Stimulated activated naive CD4-positive, alpha-beta T cell (primary cell): ENCODE results near the gene MKI67.
"Not testable (repeated sequence)": the region's sequence is repeated elsewhere in the genome, so short reads cannot be mapped to it uniquely, and the experiment has no call there.

ENCODE experiments used
- DNase-seq, 6 experiments: peaks; one replicate each; lab custom pipeline; 2025; lab: John Stamatoyannopoulos, UW

Gene MKI67

DNA sequence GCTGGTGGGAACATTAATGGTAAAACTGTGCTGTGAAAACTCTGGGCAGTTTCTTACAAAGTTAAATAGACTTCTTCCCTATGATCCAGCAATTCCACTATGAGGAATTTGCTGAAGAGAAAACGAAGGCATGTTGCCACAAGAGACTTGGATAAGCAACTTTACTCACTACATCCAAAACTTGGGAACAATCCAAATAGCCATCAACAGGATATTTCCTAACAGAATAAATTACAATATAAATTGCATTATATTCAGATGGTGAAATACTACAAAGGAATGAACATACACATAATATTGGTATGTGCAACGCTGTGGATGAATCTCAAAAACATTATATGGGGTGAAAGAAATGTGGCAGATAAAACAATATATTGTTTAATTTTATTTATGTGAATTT is 21.4 kb upstream of the MKI67 start:
- no peak for DNase-seq

DNA sequence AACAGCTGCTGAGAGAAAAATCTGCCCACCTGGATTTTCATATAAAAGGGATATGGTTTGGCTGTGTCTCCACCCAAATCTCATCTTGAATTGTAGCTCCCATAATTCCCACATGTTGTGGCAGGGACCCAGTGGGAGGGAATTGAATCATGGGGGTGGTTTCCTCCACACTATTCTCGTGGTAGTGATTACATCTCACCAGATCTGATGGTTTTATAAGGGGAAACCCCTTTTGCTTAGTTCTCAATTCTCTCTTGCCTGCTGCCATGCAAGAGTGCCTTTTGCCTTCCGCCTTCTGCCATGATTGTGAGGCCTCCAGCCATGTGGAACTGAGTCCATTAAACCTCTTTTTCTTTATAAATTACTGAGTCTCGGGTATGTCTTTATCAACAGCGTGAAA is 20.8 kb upstream of the MKI67 start:
- DNase-seq, result no peak

DNA sequence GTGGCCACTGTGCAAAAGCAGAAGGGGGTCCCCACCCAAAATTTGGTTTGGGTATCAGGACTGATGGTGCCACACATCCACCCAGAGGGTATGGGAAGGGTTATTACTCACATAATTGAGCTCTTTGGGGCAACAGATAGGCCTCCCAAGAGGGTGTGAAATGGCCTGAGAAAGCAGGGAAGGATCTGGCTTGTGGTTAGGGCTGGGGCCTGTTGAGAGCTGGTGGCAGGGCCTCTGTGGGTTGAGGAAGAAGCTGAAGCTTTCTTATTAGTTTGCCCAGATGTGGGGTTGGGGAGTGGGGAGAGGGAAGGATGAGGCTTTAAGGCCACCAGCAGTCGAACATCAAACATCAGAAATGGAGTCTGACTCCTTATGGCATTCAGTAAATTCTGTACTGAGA is 18.3 kb upstream of the MKI67 start:
- DNase-seq, result no peak

DNA sequence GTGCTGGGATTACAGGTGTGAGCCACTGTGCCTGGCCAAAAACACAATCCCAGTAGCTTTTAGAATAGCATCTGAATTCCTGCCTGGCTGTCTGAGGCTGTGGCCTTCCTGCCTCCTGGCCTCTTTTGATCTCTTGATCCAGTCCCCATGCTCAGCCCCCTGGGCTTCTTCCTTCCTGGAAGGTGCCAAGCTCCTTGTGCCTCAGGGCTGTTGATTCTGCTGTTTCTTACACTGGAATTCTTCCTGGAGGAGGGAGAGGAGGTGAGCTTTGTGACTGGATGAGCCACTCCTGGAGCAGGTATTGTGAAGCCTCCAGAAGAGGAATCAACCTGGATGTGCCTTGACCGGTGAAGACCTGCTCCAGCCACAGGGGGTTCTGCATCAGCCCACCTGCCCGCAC is 17.3 kb upstream of the MKI67 start:
- DNase-seq, result no peak

DNA sequence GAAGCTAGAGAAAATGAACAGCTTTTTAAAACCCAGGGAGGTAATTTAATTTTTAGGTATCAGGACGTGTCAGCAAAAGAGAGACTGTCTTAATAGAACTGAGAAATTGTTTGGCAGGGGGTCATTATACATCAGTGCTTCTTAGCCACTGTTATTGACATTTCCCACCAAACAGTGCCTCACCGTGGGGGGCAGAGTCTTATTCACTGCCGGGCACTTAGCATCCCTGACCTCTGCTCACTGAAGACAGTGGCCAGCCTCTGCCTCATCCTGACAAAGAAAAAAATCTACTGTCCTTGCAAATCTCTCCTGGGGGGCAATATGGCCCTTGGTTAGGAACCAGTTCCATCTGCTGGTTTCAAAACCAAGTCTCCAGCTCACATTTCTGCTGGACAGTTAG is 14.2 kb upstream of the MKI67 start:
- DNase-seq, result no peak

DNA sequence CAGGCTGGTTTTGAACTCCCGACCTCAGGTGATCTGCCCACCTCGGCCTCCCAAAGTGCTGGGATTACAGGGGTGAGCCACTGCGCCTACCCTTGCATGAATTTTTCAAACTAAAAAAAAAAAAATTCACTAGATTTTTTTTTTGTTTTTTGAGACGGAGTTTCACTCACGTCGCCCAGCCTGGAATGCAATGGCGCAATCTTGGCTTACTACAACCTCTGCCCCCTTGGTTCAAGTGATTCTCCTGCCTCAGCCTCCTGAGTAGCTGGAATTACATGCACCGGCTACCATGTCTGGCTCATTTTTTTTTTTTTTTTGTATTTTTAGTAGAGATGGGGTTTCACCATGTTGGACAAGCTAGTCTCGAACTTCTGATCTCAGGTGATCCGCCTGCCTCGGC is 12.2 kb upstream of the MKI67 start:
- DNase-seq, result not testable (repeated sequence)

DNA sequence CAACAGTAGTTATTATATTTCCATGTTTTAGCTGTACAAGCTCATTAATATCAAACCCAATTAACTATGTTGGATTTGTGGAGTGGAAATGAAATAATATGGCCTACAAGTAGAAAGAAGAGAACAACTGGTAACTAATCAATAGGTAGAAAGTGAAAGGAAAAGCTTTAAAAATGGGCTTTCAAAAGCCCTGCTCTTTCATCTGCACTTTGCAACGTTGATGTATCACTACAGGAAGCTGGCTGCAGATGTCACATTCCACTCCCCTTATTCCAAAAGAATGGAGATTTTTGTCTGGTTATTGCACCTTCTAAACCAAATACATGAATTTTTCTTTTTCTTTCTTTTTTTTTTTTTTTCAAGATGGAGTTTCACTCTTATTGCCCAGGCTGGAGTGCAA is 11.7 kb upstream of the MKI67 start:
- DNase-seq, result no peak

DNA sequence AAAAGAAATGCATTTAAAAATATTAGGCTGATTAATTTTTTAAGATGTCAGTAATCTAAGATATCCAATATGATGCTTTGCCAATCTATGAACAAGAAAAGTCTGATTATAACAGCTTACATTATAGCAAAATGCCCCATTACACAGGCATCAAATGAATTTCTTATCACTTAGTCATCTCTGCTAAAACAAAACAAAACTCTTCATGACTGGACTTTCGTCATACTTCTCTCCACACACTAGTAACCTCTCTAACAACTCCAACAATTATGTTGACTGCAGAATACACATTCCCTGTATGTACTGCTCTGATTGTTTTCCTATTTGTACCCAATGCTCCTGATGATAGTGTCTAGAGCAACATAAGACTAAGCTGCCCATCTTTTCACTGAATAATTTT is 3.8 kb upstream of the MKI67 start:
- DNase-seq, result no peak

DNA sequence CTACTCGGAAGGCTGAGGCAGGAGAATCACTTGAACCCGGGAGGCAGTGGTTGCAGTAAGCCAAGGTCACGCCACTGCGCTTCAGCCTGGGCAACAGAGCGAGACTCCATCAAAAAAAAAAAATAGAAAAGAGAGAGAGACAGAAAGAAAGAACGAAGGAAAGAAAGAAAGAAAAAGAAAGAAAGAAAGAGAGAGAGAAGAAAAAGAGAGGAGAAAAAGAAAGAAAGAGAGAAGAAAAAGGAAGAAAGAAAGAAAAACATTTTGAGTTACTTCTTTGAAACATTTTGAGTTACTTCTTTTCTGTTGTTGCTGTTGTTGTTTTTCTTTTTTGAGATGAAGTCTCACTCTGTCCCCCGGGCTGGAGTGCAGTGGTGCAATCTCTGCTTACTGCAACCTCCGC is 2.4 kb upstream of the MKI67 start:
- no peak for DNase-seq

DNA sequence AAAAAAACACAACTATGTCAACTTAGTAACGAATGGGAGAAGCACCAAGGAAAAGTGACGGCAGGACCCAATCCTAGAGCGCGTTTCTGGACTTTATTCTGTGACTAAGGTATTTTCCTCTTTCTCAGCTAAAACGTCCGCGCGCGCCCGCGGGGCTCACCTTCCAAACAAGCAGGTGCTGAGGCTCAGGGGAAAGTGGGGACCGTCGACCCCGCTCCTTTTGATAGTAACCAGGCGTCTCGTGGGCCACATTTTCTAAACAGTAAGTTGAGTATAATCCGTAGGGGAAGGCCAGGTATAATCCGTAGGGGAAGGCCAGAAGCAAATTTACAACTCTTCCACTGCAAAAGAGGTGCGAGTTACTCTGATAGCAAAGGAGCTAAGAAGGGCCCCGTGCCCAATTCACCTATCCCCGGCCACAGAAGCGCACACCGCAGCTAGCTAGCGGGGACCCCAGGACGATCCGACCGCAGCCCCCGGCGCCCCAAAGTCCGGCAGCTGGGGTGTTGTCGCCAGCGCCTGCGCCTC is 743 bp downstream of the MKI67 start:
- DNase-seq, result peak in 2 of 6 experiments; percentile 6 to 33

DNA sequence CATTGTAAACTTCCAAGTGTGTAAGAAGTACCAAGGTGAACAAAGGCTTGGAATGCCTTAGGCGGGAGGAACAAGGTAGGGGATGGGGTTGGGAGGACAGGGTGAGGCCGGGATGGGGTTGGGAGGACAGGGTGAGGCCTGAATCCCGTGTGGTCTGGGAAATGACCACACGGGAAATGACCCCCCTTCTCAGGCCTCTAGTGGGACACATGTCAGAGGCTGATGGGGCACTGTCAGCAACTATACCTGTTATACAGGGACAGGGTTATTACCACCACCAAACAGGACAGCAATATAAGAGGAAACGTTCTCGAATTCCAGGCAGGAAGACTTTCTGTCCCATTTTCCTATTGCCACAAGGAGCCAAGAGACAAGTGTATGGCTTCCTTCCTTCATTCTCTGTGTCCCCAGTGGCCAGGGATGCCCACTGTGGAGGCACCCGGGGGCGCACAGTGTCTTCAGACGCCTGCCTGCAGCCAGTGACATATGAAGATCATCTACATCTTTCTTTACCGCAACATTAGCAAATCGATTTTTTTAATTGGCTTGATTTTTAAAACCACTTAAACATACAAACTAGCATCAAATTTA is 1.3 kb downstream of the MKI67 start:
- DNase-seq, result peak in 1 of 6 experiments; percentile 33

DNA sequence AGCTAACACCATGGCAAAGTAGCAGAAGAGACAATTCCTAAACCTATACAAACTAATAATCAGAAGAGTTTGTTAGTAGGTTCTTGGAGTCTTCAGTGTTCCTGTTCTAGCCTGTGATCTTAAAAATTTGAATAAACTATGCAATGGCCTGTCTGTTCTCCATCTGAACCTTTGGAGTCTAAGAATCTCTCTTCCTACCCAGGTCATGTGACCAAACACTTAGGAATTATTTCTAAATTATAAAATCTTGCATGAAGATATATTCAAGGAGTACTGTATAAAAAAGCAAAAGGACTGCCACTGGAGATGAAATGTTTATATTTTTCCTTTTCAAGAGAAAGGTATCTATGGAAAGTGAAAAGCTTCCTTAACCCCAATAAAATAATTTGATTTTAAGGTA is 2.4 kb downstream of the MKI67 start:
- DNase-seq, result no peak

DNA sequence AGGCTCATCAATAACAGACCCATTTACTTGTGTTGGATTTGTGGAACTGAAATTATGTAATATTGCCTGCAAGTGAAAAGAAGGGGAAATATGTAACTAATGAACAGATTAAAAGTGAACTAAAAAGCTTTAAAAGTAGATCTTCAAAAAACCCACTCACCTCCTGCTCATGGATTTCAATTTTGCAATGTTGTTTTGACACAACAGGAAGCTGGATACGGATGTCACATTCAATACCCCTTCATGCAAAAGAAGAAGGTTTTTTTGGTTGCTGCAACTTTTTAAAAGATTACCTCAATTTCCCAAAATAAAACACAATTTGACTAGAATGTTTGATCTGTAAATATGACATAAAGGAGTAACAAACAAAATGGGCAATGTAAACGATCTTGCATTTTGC is 3.3 kb downstream of the MKI67 start:
- DNase-seq, result no peak

DNA sequence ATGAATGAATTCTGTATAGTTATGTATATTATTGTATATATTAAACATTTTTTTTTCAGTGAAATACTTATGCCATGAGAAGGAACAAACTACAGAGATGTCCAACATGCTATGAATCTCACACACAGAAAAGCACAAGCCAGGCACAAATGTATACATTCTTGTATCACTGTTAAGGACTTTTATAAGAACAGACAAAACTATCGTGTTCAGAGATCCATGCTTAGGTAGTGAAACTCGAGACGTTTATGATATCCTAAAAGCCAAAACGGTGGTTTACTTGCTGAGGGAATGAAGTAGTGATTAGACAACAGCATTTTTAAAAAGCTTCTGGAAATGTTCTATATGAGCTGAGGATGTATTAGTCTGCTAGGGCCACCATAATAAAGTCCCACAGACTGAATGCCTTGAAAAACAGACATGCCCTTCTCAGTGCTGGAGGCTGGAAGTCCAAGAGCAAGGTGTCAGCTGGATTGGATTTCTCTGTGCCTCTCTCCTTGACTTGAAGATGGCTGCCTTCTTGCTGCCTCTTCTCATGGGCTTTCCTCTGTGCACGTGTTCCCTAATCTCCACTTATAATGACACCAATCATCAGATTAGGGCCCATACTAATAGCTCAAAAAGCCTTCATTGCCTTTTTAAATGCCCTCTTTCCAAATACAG is 4.3 kb downstream of the MKI67 start:
- no peak for DNase-seq

DNA sequence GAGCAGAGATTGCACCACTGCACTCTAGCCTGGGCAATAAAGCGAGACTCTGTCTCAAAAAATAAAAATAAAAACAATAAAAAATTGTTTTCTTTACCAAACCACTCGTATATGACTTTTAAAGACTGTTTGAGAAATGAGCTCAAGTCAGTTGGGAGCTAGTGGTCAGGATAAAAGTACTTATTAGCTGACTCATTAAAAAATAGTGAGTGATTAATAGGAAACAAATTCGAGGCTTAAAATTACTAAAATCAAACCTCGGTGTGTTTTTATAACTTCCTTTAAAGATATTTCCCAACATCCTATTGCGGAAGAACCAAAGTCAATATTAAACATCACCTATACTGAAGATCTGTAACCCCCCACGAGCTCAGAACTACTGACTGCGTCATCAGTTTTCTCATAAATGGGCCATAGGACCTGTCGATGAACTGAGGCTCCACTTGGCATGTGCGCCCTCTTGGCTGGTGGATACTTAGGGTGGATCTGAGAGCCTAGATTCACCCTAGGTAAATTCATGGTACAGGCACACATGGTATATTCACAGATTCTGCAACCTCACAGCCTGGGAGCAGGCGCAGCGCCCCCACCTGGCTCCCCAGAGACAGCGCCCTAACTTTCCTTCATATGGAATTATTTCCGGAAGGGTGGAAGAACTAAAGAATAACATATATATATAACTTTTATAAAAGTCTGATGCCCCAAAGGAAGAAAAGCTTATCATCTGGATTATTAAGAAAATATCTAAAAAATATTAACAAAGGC is 9.2 kb downstream of the MKI67 start:
- DNase-seq, result no peak

DNA sequence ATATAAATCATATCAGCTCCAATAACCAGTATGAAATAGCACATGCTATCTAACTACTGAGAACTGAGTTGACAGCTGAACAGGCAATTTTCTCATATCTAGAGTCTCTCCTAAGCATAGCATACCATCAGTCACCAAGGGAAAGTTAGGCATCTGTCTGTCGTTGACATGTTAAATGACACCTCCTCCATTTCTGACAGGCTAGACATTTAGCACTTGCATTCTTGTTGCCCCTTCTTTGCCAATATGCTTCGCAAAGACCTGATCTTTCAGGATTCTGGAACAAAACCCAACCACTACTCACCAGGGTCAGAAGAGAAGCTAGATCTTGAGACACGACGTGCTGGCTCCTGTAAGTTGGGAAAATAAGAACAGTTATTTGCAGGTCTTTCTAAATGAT is 10.0 kb downstream of the MKI67 start:
- no peak for DNase-seq

DNA sequence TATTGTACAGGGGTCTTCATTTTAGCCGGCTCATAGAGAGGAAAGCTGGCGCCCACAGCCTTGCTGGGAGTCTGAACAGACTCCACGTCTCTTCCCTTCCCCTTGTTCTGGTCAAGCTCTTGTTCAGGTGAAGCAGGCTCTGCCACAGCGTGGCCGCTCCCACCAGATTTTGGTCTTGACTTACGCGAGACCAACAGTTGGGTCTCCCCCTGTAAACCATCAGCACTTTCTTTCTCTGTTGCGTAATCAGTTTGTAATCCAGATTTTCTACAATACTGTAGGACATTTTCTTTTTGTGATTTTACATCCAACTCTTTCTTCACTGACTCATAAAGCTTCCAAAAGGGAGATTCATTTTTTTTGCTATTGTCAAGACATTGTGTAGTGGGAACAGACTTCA is 10.9 kb downstream of the MKI67 start:
- DNase-seq, result no peak

DNA sequence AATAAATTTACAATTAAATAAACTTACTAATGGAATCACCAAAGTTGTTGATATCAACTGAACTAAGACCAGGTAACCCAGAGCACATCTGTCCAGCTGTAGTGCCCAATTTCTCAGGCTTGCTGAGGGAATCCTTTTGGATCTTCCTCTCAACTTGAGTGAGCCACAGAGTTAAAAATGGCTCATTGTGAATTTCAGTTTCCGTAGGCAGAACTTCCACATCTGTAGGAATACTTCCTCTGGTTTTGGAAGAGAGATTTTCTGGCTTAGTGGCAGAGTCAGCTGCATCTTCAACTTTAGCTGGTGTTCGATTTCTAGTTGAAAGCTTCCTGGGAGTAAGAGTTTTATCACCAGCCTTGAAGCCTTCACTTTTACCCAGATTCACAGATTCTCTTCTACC is 11.3 kb downstream of the MKI67 start:
- no peak for DNase-seq

DNA sequence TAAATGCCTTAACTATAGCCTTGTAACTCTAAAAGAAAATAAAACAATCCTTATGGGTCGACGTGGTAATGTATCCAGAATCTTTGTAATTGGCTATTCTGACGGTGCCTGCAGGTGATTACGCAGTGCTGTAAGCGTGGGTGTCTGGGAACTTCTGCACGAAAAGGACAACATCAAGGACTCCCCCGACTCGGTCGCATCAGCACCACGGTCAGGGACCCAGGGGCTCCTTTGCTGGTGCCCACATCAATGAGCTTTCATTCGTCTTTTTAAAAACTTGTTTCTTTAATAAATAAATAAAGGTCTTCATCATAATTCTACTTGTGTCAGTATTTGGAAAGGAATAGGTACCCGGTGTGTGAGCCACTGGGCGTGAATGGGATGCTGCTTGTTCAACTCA is 13.2 kb downstream of the MKI67 start:
- DNase-seq, result no peak

DNA sequence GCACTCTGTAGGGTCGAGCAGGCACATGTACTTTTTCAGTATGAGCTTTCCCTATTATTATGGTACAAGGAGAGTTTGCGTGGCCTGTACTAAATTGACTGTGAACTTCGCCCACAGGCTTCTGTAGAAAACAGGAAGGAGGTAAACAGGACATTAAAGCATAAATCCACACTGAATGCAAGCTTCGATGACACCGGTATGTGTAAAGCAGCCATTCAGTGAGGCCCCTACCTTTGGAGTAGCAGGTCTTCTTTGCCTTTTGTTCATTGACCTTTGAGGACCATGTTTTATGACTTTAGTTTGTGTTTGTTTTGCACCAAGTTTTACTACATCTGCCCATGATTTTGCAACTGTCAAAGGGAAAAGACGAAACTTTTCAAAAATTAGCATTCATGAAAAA is 14.5 kb downstream of the MKI67 start:
- no peak for DNase-seq

DNA sequence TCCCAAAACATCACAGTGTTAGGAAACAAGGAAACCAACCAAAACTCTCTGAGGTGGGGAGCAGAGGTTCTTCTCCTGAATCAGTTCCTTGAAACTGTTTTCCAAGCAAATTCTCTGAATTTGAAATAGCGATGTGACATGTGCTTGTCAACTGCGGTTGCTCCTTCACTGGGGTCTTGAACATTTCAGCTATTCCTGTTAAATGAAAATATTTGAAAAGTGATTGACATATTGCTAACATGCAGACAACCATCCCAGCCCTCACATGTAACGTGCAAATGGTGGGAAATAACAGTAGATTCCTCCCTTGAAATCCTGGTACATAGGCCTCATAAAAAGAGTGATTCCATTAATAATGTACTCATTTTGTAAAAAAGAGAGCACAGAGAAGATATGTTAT is 15.9 kb downstream of the MKI67 start:
- DNase-seq, result no peak

DNA sequence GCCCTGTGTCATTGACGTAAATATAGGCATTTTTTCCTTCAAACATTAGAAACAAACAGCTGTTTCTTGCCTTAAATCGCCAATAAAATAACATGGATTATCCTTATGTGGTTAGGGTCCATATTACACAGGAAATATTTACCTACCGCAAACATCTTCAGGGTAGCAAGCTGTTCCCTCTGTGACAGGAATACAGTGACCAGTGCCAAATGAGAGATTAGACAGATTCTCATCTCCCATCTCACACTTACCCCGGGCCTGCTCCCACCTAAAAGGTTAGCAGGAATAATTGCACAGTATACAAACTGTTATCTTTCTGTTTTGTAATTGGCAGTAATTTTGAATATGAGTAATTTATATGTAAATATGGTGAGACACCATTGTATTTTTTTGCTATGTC is 16.5 kb downstream of the MKI67 start:
- DNase-seq, result no peak

DNA sequence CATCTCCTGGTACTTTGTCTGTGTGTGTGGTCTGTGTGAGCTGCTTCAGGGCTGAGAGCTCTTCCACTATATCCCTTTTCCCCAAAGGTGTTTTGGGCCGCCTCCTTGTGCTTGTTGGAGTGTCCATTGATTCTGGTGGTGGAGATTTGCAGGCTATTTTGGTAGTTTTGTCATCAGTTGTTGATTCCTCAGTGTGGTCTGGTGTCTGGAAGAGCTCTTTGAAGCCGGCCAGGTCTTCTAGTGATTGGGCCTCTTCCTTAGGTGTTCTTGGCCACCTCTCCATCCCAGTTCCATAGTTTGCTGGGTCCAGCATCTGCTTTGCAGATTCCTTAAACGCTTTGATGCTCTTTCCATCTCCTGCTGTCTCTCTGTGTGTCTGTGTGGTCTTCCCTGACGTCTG is 20.8 kb downstream of the MKI67 start:
- DNase-seq, result no peak
